Measurements from ENCODE around the gene GPR148.

The GPR148 gene

DNA sequence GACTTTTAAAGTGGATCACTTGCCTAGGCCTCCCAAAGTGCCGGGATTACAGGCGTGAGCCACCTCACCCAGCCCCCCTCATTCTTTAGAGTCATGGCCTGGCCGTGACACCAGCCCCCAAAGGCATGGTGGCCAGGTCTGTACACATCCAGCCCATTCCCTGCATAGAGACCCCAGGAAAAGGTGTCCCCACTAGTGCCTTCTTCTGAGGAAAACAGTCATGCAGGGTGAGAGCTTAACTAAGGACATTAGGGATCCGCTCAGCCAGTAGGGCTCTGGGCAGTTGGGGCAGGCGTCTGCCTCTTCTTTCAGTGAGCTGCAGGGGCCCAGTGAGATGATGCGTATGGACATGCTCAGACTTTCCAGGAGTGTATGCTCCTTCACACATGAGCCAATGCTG is 20.8 kb downstream of the GPR148 start:
- no peak for DNase-seq (ENCODE audit: low read depth)

DNA sequence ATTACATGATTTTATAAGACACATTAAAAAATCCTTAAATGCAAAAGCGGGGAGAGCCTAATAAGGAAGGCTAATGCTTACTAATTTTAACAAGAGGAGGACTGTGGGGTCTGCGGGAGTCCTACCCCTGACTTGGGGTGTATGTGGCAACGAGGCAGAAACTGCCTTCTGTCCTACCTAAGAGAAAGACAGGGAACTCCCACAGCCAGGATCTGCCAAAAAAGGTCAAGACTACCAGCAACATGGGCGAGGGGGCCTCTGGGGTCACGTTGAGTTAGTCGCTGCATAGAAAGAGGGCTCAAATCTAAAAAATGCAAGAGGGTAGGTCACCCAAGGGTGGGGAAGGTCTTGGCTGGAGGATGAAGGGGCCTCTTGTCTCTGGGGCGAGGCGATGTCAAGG is 25.9 kb downstream of the GPR148 start:
- DNase-seq (ENCODE audit: low read depth), result no peak

DNA sequence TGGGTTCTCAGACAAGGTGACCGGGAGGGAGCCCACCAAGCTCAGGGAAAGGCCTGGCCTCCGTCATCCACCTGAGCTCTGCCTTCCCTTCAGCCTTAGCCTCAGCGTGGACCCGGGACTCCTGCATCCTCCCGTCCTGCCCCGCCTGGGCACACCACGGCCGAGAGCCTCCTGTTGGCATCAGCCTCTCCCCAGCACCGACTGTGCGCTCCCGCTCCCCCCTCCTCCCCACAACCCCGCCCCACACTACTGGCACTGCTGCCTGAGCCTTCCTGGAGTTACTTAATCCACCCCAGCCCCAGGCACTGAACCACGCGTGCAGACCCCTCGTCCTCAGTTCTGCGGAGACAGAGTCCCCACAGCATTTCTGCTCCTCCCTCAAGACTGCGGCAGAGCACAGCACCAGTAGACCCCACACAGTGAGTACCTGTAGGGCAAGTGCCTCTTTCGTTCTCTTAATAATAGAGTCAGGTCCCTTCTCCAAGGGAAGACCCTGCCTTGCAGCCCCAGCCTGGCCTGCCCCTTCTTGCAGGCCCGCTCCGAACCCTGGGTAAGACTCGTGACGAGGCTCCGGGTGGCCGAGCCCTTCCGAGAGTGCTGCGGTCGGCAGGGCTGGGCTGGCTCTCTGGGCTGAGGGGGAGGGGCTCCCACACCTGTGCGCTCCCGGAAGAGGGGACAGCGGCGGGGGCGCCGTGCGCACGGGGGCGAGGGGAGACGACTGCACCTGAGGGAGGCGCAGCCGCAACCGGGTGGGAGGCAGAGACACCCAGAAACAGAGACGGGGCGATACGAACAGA is 26.6 kb downstream of the GPR148 start, which contains the start of gene AMER3:
AMER3 (plus strand) TSS at position 285 of the 797 bp plus-strand sequence. CDS start 6,533 bp downstream, outside the sequence.
- no peak for DNase-seq (ENCODE audit: low read depth)

DNA sequence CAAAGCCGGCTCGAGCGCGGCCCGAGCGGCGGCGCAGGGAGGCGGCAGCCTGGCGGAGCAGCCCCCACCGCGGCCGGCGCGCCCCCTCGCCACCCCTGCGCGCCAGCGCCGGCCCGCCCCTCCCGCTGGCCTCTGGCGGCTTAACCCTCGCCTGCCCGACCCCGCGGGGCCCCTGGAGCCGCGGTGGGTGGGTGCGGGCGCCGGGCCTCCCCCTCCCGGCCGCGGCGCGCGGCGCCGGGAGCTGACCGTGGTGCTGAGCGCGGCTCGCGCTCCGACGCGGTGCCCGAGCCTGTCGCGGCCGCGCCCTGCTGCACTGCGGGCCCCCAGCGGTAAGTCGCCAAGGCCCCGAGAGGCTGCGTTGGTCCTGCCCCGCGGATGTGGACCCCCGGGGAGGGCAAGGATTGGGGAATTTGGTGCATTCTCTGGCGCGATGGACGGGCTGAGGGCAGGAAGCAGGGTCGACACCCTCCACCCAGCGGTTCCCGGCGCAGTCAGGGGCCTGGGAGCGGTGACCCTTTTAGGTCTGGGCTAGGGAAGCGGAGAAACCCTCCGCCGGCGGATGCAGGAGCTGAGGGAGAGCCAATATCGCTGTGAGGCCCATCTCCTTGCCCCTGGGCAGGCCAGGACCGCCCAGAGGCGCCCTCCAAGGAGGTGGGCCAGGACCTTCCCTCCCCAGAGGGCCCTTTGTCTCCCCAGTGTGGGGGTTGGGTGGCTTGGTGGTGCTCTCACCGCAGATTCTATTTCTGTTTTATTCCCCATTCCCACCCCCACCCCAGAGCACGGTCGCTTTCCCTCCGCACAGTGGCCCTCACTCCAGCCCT is 27.4 kb downstream of the GPR148 start:
- DNase-seq (ENCODE audit: low read depth), result no peak

DNA sequence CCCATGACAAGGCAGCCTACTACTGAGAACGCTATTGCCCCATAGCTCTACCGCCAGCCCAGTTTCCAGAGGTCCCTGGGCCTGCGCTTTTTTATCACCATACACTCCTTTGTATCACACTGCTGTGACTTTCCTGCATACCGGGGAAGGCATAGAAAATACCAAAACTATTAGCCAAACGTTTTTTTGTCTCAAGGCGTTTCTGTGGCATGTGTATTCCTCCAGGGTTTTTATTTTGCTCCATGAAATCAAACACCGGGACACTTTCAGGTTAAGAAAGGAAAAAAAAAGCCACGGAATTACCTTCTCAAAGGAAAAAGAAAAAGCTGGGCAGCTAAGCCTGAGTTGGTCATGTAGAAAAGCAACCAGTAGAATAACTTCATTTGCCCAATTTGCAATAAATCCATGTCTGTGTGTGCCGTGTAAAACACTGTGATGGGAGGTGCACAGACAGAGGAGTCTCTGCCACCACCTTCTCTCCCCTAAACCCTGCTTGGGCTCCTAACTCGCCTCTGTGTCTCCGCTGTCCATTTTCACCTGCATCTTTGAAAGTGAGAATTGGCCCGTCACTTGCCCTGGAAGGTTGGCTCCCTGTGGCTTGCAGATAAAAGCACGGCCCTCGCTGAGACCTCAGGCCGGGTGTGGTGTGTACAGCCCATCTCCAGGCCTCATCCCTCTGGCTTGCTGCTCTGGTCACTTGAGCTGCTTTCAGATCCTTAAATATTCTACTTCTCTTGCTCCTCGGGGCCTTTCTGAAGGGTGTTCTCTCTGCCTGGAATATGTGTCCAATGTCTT is 28.2 kb downstream of the GPR148 start:
- no peak for DNase-seq (ENCODE audit: low read depth)

DNA sequence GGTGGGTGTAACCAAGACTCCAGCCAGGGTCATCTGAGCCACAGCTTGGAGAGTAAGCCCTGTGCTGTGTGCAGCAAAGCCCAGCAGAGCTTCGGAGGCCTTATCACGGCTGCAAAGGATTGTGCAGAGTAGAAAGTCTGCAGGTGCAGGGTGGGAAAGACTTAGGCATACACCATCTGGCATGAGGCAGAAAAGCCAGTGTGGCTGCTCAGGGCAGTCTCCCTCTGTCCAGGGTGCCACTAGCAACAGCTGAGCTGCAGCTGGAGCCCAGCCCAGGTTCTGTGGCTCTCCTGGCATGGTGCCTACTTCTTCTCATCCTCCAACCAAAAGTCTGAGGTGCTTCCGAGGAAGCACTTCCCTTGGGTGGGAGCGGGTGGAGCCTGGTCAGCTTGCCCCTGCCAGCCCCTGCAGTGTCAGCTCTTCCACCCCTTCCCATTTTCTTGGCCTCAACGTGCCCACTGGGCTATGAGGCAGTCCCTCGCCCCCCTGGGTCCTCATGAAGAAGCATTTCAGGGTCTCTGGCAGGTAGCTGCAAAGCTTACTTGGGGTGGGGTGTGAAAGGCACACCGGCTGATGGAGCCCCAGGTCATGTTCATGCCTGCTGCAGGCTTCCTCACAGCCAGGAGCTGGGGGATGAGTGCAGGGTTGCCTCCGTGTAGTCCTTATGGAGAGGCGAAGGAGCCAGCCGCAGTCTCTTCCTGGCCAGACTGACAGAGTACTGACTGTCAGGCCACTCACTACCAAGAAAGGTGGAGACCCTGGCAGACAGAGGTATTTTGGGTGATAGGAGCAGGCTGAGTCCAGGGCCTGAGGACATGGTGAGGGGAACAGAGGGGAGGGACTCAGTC is 31.3 kb downstream of the GPR148 start:
- no peak for DNase-seq (ENCODE audit: low read depth)

DNA sequence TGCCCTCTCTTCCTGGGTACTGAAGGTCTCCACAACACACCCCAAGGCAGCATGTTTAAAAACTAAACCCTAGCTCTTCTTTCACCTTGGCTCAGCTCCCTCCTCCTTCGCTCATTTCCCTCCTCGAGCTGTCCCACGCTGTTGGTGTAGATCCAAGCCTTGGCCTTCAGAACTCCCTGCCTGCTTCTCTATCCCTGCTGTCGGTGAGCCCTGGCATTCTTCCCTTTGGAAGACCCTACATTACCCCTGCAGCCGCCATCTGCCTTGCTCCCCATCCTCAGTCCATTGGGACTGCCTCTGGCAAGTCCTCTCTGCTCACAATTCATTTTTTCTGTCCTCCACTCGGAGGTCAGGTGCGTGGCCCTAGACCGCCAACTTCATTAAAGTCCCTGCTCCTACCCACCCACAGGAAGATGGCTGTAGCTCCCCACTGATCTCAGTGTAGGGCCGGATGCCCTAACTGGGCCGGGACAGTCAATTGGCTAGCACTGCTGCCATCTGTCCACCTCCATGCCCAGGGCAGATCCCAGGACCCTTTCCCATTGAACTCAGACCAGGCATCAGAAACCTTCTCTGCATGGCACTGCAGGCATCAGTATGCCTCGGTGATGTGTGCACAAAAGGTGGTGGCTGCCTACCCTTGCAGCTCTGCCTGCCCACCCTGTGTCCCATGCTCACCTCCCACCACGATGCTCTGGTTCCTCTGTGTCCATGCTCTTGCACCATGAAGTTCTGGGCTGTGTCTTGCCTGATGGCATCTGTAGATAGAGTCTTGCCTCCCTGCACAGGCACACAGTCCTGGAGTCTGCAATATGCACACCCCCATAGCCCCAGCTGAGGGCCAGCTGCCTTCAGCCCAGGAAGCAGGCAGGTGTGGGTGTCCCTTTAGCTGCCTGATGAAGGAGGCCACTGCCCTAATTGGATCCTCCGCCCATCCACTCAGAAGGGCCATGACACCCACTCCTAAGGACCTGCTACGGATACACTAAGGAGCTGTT is 32.2 kb downstream of the GPR148 start:
- no peak for DNase-seq (ENCODE audit: low read depth)

DNA sequence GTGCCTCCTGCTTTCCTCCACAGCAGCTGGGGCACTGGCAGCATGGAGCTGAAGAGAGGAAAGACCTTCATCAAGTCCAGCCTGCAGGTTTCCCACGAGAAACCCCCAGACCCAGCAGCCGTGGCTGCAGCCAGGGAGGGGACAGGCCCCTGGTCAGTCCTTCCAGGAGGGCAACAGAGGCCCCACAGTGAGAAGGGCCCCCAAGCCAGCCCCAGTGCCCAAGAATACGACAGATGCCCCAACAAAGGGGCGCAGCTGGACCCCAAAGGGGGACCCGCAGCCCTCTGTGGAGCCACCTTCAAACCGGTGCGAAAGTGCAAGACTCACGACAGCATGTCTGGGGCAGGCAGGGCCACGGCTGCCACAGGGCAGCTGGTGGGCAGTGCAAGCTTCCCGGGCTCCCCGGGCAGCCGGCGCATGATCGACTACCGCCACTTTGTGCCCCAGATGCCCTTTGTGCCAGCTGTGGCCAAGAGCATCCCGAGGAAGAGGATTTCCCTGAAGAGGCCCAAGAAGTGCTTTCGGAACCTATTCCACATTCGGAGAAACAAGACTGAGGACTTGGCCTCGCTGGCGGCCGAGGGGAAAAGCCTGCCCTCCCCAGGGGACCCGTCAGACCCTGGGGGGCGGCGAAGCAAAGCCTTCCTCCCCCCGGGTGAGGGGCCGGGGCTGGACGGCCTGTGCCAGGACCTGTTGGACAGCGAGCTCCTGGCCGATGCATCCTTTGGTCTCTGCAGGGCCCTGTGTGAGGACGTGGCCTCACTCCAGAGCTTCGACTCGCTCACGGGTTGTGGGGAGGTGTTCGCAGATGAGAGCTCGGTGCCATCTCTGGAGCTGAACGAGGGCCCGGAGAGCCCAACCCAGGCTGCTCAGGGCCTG is 33.4 kb downstream of the GPR148 start:
- no peak for DNase-seq (ENCODE audit: low read depth)

DNA sequence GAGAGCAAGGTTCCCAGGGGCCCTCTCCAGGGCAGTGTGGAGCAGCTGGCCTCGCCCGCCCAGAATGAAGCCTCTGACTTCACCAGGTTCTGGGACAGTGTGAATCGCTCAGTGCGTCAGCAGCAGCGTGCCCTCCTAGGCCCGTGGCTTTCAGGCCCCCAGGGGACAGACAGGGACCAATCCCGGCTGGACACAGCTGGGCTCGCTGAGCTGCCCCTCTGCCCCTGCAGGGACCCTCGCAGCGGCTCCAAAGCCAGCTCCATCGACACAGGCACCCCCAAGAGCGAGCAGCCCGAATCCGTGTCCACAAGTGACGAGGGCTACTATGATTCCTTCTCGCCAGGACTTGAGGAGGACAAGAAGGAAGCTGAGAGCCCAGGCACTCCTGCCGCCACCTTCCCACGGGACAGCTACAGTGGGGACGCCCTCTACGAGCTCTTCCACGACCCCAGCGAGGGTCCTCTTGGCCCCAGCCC is 34.1 kb downstream of the GPR148 start:
- DNase-seq (ENCODE audit: low read depth), result no peak

DNA sequence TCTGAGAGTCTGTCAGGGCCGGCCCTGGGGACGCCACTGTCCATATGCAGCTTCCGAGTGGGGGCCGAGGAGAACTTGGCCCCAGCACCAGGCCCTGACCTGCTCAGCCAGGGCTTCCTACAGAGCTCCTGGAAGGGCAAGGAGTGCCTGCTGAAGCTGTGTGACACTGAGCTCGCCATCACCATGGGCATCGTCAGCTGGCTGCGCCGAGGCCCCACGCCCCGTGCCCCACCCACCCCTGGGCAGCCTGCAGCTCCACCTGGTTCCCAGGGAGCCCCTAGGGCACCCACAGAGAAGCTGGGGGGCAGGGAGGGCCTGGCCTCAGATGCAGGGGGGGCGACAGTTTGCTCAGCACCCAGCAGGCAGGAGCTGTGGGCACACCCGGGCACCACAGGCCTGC is 34.5 kb downstream of the GPR148 start:
- DNase-seq (ENCODE audit: low read depth), result no peak

DNA sequence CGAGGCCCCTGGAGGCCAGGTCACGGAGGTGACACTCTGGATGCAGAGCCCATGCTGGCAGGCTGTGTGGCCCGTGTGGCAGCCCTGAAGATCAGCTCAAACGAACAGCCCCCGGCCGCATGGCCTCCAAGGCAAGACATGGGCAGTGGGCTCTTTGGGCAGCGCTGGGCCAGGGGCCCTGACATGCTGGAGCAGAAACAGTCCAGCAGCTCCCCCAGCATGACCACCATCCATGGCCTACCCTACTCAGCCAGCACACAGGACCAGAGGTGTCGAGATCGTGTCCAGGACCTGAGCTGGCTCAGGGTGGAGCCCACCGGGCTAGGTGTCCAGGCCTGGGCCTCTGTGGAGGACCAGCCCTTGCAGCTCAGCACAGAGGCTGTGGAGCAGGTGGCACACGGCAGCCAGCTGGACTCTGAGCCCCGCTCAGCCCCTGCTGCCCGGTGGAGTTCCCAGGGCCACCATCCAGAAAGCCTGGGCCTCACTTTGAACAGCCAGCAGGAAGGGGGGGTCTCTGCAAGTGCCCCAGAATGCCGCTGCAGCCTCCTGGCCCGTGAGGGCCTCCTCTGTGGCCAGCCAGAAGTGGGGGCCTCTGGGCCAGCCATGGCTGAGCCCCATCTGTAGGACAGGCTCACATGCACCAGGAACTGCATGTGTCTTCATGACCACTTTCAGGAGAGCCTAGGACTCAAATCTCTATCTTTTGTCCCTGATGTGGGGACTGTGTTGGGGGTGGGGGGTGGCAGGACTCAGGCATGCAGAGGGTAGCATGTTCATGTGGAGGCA is 35.4 kb downstream of the GPR148 start:
- no peak for DNase-seq (ENCODE audit: low read depth)

DNA sequence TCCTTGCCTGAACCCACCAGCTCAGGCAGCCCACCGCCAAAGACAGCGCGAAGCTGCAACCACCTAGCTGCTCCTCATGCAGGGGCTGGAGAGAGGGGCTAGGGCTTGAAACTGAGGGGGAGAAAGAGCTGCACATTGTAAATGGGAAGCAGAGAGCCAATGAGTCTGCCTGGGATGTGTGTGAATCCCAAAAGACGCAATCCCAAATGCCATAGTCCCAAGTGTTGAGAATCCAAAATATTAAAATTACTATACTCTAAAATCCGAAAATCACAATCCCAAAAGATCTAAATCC is 35.9 kb downstream of the GPR148 start:
- no peak for DNase-seq (ENCODE audit: low read depth)

DNA sequence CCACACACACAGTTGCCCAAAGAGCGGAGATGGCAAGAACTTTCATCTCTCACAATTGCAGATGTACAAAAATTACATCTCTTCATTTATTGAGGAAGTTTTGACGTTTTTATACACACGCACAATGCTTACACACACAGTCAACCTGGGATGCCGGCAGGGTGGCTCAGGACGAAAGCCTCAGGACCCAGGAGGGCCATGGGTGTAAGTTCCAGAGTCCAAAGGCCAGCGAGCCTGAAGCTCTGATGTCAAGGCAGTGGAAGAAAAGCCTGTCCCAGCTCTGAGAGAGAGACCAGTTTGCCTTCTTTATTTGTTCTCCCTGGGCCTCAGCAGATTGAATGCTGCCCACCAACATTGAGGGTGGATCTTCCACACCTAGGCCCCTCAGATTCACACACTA is 36.6 kb downstream of the GPR148 start:
- DNase-seq (ENCODE audit: low read depth), result no peak

DNA sequence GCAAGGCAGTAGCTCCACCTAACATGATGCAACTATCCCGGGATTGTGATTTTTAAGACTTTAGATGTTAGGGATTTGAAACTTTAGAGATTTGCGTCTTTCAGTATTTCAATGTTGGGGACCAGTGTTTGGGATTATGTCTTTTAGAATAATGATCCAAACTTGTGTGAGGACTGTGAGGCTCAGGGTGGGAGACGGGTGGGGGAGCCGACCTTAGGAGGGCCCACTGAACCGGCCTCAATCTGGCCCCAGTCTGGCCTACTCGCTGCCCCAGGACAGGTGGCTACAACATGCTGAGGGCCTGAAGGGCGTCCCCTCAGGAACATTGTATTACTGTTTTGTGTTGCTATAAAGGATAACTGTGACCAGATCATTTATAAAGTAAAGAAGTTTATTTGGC is 37.2 kb downstream of the GPR148 start:
- DNase-seq (ENCODE audit: low read depth), result no peak

DNA sequence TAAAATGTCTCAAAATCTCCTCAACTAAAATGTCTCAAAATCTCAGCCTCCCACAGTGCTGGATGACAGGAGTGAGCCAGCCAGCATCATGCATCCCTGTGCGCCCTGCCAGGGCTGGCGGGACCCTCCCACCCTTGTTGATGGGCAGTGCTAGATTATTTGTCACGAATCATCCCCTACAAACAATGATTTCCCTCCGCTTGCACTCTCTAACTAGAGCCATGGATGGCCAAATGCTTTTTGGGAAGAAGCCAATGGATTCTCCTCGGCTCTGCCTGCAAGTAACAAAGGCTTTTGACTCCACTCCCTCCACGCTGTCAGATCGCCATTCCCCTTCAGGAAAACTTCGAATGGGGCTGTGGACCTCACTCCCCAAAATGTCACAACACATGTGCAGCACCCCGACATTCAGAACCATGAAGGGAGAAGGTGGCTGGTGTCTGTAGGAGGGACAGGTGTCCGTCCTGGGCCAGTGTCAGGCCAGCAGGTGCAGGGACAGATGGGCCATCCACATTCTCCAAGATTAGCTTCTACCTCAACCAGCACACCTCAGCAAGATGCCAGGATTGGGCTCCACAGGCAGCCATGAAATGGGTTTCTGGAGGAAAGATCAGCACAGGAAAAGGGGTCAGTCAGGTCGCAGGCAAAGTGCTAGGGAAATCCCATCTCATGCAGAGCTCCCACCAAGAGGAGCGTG is 38.0 kb downstream of the GPR148 start:
- no peak for DNase-seq (ENCODE audit: low read depth)

DNA sequence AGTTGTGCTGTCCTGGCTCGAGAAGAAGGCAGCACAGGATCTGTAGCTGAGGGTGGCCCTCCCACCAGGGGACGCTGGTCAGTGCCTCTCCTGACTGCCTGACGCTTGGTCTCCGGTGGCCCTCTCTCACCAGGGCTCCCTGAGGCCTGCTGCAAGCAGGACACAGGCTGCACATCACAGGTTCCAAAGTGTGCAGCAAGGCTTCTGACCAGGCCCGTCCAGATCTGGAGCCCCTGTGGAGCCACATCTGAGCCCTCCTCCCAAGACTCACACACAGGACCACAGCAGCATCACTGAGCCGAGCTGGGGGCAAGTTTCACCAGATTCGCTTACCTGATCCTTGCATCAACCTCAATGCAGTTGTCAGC is 38.5 kb downstream of the GPR148 start:
- no peak for DNase-seq (ENCODE audit: low read depth)

DNA sequence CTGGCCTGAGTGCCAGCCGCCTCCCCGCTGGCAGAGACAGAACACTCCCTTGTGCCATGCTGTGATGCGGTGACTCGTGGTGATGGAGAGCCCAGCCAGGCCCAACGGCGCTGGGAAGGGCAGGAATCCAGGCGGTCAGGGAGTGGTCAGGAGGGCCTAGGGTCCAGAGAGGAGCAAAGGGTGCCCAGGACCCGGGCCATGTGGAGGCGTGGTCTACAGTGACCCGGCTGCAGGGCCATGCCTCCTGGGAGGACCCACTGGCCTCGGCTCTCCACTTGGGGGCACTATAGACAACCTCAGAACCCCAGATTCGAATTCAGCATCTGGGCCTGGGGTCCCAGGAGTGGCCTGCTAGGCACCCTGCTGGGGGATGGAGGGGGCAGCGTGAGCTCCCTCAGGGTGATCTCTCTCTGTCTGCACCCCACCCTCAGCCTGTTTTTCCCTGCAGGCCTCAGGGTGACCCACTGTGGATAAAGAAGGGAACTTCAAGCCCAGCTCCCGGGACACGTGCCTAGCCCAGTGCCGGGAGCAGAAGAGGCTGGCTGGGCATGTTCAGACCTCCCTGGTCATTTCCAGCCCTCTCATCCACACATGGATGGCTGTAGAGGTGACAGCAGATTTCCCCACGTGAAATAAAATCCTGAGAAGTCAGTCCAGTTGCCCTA is 39.5 kb downstream of the GPR148 start:
- no peak for DNase-seq (ENCODE audit: low read depth)
